HEK293T (cell line): ENCODE data around the gene DOCK9.

Experiments
- ELF4 ChIP-seq: fragments of 450-650 bp; IDR thresholded peaks from 2 replicates; pipeline ENCODE4 v1.6.1; 2017; ENCODE audit warnings: antibody characterized with exemption
- PKNOX1 ChIP-seq: fragments of 450-650 bp; IDR thresholded peaks from 2 replicates; pipeline ENCODE4 v1.6.1; 2016
- SP1 ChIP-seq: fragments of 450-650 bp; IDR thresholded peaks from 2 replicates; pipeline ENCODE4 v1.6.1; 2017
- SUZ12 ChIP-seq: fragments of 450-650 bp; IDR thresholded peaks from 2 replicates; pipeline ENCODE4 v1.6.1; 2016; ENCODE audit warnings: mild to moderate bottlenecking

GRCh38 chr13:98838776-98839175 is 139.1 kb downstream of the DOCK9 start:
- TF ChIP-seq SUZ12 (no peak), SP1 (no peak), ELF4 (no peak), PKNOX1 (no peak)
